Nucleus accumbens (tissue), 56 donors: ENCODE measurements around the gene ARSA.
"Not testable (repeated sequence)": the region's sequence is repeated elsewhere in the genome, so short reads cannot be mapped to it uniquely, and the experiment has no call there.

Experiments used
- DNase-seq, 56 donors: peaks; one replicate each; lab custom pipeline; 2025; lab: John Stamatoyannopoulos, UW

The ARSA gene

DNA sequence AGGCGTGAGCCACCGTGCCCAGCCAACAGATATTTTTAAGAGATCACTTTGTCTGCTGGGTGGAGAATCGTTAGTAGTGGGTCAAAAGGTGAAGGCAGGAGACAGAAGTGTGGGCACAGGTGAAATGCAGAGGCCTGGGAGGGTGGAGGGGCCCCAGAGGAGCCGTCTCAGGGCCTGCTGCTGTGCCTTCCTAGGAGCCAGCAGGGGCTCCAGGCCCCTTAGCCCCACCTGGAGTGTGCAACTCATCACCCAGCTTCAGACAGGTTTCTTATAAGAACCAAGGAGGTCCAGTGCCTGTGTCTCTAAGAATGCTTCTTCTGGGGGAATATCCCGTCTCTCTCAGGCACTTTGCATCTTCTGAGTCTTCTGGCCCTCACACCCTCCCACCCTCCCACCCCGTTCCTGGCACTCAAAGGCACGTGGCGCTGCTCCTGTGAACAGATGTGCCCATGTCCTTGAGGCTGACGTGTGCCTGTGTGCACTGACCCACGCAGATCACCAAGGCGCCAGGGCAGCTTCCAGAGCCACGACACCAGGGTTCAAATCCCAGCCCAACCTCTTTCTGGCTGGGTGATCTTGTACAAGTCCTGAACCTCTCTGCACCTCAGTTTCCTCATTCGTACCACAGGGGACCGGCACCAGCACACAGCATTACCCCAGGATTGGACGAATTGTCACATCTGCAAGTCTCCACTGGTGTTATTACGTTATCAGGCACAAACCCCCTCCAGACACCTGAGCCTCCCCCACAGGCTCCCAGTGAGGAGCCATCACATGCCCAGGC lies 3.4 kb downstream of the ARSA start:
- no peak for DNase-seq

DNA sequence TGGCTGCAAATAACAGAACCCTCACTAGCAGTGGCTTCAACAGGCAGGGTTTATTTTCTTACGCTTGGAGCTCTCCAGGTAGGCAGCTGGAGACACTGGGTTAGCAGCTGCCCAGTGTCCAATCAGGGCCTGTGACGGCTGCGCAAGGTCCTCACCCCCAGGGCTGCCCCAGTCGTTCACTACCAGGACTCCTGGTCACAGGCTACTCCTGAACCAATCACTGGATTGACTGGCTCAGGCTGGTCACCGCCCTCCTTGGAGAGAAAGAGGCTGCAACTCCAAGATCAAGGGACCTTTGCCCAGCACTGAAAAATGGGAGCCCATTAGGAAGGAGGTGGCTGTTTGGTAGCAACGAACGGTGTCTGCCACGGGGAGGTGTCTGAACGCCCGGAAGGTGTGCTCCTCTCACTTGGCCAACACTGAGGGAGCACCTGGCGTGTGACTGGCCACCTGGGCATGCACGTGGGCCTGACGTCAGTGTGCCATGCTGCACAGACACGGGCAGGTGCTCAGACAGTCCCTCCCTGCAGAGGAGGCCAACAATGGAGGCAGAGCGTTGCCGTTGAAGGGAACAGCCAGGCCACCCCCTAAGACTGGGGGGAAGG lies 5.1 kb downstream of the ARSA start:
- DNase-seq: no peak

DNA sequence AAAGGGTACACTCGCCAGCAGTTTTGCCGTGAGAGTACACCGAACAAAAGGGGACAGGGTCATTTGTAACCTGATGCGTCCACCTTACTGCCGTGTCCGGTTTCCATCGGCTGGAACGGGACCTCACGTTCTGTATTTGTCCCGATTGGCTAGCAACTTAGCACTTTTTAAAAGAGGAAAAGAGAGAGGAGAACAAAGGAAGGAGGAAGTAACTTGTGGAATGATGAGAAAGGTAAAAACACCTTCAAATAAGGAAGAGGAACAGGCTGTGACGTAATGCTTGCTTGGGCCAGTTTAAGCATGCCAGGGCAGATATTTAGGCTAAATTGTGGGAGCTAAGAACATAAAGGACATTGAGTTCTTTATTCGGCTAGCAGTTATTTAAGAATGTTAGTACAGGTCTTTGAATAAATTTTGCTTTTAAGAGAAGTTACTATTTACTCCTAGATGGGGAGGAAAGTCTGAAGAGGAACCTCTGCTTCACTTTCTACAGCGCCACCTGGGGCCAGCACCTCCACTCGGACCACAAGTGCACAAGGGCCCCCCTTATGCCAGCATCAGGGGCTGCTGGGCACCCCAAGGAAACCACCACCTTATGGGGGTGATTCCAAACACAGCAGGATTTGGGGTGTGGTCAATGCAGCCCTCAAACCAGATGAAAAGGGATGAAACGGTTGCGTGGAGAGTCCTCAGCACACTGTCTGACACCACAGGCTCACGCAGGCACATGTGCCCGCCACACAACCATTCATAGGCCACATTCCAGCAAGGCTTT lies 5.8 kb downstream of the ARSA start:
- no peak for DNase-seq

DNA sequence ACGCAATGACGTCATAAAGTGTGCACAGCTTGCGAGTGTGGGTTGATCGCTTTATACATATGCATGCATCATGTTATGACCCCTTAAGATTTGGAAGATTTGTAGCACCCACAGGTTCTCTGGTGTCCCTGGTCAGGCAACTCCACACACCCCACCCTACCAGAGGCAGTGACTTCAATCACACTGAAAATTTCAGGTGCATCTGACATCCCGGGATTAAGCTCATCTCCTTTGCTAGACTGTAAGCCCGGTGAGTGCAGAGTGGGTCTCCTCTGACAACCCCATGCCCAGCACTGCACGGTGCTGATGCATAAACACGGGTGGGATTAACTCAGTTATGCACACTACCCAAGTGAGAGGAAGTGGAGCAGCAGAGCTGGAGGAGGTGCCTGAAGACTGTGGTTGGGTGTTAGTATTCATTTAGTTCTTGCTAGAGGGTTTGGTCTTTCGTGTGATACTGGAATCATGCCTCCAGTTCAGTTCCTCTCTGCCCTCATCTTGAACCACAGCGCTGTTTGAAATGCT lies 6.5 kb downstream of the ARSA start:
- peak in 8 of 56 donors; percentile 8 to 54 (median 28) for DNase-seq

DNA sequence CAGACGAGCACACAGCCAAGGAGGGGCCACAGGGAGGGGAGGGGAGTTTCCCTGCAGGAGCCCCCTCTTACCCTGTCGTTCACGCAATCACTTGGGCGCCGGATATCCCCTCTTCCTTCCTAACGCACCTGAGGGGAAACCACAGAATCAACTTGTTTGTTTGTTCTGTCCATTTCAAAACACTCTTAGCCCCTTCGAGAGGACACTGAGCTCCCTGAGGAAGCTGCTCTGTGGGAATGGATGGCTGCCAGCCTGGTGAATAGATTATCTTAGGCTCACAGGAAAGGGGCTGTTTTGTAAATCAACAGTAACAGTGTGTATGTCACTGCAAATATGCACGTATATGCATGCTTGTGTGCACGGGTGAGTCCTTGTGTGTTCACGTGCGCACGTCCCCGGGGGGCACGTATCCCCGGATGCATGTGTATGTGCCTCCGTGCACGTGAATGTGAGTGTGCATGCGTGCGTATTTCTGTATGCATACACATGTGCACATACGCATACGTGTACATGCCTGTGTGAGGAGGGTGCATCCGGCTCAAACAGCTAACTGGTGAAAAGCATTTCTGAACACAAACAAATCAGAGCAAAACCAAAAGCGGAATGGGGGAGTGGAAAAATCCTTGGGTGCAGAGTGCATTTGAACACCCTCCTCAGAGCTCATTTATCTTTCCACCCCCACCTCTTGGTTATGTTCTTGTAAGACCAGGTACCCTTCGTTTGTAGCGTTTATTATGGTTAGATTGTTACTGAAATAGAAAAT lies 7.2 kb downstream of the ARSA start:
- DNase-seq: peak in 35 of 56 donors; percentile 16 to 76 (median 47)

DNA sequence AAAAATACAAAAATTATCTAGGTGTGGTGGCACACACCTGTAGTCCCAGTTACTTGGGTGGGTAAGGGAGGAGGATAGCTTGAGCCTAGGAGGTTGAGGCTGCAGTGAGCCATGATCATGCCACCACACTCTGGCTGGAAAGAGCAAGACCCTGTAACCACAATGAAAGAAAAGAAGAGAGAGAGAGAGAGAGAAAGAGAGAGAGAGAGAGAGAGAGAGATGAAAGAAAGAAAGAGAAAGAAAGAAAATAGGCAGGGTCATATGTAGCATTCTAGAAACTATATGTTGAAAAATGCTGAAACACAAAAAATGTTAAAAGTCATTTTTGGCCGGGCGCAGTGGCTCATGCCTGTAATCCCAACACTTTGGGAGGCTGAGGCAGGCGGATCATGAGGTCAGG lies 13.7 kb downstream of the ARSA start:
- DNase-seq: not testable (repeated sequence)

DNA sequence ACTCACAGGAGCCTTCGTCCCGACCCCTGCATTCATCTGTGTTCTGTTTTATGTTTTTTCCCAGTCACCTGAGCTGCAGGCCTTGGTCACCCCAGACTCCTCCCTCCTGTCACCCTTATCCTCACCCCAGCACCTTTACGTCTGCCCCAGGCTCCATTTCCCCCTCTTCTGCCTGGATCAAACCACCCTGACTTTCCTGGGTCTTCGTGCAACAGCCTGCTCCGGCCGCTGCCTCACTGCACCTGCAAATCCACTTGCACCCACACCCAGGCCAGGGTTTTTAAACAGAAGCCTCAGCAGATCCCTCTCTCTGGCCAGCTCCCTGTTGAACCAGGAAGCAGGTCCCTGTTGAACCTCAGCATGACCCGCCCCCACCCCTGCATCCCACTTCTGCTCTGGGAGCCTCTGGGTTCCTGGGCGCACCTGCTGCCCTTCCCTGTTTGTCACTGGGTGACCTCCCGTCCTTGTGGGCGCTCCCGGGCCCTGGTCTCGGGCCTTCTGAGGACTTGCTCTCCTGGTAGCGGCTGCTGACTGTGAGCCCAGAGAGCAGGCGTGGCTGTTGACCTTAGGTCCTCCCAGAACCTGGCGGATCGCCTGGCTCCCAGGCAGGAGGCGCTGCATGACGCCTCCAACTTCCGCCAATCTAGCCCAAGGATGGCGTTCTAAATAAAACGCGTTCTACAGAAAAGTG lies 14.5 kb downstream of the ARSA start:
- DNase-seq: no peak

DNA sequence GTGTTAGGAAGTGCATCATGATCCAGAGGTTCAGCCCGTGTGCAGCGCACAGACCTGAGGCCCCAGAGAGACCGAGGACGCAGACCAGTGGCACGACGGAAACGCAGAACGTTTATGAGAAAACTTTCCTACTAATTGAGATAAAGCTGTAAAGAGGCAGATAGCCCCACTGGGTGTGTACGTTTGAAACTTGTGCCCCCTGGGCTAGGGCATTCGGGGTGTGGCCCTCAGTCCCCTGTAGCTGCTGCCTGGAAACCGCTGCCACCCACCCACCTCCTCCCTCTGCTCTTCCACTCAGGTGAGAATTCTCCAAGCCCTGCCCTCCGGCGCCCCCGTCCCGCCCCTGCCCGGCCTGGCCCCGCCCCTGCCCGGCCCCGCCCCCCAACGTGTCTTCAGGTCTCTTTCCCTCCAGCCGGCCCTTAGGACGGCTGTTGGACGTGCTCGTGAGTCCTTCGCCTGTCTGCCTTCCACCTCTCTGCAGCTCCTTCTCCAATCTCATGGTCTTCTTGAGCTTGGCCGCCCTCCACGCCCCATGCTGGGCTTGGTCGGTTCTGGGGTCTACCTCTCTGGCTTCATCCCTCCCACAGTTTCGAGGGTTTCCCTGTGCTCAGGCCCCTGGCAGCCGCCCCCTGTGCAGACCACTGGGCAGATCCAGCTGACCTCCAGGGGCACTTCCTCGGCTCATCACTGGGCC lies 15.3 kb downstream of the ARSA start:
- DNase-seq: peak in 6 of 56 donors; percentile 9 to 49 (median 38)

DNA sequence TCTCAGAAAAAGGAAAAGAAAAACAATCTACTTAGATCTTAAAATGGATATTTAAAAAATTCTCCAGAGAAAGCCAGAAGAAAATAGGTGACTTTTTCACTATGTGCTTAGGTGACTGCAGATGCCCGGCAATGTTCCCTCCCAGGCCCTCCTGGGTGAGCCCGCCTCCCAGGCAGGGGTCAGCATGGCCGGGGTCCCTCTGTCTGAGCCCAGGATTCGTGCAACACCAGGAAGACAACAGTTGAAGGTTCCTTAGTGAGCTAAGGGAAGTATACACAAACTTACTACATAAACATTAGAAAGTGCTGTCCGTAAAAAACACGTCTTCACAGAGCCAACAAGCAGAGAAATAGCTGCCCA lies 15.8 kb downstream of the ARSA start:
- no peak for DNase-seq

DNA sequence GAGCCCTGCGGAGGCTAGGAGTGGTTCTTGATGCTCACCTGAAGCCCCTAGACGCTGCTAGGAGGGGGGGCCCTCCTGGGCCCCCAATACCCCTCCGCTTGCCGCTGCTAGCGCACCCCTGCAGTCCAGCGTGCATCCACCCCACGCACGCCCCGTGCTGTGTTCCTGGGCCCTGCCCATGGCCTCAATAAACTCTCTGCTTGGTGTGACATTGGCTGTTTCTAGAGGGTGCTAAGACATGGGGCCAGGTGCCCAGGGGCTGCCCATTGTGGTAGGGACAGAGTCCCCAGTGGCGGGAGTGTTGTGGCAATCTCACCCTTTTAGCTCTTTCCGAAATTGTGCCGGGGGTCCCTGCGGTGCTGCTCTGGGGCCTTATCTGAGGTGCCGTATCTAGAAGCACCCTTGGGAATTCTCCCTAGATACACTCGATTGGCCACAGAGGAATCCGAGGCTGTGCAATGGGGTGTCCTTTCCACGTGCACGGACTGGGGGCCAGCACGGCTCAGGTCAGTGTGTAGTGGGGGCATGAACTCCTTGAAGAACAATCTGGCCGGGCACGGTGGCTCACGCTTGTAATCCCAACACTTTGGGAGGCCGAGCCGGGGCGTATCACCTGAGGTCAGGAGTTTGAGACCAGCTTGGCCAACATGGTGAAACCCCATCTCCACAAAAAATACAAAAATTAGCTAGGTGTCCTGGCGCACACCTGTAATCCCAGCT lies 16.5 kb downstream of the ARSA start:
- DNase-seq: no peak

DNA sequence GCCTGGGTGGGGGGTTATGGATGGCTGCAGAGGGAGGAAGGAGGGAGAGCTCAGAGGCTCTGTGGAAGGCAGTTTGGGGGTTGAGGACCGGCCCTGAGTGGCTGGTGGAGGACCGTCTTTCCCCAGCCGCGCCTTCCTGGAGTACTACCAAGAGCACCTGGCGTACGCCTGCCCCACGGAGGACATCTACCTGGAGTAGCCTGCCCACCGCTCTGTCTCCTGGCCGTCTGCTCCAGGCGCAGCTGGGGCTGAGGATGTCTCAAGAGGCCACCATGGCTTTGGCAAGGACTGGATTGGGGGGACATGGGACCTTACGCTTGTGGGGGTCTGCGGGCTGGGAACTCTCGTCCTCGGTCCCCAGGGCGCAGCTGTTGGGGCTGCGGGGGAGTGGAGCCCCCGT lies 17.4 kb downstream of the ARSA start:
- DNase-seq: no peak

DNA sequence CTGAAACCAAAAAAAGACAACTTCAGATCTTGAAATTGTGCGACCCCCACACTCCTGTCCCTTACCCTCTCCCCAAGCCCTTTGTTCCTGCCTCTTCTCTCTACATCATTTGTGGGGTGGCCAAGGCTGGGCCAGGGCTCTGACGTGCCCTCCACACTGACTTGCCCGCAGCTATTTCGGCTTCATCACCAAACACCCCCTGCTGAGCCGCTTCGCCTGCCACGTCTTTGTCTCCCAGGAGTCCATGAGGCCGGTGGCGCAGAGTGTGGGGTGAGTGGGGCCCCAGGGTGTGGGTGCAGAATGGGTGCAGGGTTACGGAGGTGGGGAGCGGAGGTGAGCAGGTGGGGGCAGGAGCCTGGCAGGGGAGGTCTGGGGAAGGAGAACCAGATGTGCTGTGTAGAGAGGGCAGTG lies 17.9 kb downstream of the ARSA start:
- DNase-seq: no peak

DNA sequence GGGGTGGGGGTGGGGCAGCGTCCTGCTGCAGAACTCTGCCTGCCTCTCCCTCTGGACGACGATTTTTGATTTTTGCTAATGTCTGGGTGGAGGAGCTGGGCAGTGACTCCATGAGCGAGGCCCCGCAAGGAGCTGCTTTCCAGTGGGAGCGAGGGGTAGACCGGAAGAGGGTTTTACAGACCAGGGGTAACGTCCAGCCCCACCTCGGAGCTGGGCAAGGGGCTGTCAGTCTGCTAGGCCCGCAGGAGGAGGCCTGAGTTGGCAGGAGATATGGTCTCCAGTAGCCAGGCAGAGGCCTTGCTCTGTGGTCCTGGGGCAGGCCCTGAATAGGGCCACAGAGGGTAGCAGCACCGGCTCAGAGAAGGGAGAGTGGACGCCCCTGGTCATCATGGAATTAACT lies 18.4 kb downstream of the ARSA start:
- no peak for DNase-seq

DNA sequence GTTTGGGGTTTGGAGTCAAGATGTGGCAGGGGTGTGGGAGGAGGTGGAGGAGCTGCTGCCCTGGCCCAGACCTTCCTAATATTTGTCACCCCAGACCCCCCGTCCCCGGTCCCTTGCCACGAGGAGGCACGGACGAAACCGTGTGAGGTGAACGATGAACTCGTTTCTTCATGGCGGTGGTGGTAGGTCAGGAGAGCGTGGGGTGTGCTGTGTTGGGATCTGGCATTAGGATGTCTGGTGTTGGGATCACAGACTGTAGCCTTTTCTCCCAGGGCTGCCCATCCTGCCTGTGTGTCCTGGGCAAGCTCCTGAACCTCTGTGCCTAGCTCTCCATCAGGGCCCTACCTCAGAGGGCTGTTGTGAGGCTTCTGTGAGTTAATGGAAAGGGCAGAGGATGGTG lies 19.0 kb downstream of the ARSA start:
- DNase-seq: no peak

DNA sequence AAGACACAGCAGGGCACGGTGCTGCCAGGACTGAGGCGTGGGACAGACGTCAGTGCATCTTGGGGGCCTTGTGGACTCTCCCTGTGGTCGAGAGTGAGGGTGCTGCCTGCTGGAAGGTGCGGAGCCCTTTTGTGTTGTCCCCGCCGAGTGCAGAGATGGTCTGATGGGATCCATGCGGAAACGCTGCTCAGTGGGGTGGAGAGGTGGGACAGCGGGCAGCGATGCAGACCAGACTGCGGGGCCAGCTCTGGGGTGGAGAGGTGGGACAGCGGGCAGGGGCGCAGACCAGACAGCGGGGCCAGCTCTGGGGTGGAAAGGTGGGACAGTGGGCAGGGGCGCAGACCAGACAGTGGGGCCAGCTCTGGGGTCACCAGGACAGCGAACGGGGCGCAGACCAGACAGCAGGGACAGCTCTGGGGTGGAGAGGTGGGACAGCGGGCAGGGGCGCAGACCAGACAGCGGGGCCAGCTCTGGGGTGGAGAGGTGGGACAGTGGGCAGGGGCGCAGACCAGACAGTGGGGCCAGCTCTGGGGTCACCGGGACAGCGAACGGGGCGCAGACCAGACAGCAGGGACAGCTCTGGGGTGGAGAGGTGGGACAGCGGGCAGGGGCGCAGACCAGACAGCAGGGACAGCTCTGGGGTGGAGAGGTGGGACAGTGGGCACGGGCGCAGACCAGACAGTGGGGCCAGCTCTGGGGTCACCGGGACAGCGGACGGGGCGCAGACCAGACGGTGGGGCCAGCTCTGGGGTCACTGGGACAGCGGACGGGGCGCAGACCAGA lies 19.7 kb downstream of the ARSA start:
- not testable (repeated sequence) for DNase-seq

DNA sequence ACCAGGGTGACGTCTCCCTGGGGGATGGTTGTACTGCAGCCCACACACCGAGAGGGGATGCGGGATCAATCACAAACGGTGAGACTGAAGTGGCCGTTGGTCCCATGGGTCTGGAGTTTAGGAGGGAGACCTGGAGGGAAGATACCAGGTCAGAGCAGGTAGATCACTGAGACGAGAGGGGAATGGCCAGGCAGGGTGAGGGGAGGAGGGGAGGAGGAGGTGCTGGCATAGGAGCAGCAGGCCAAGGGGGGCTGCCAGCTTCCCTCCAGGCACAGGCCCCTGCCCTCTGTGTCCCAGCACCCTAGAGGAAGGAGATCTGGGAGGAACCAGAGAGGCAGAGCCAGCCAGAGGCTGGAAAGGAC lies 20.3 kb downstream of the ARSA start:
- DNase-seq: no peak

DNA sequence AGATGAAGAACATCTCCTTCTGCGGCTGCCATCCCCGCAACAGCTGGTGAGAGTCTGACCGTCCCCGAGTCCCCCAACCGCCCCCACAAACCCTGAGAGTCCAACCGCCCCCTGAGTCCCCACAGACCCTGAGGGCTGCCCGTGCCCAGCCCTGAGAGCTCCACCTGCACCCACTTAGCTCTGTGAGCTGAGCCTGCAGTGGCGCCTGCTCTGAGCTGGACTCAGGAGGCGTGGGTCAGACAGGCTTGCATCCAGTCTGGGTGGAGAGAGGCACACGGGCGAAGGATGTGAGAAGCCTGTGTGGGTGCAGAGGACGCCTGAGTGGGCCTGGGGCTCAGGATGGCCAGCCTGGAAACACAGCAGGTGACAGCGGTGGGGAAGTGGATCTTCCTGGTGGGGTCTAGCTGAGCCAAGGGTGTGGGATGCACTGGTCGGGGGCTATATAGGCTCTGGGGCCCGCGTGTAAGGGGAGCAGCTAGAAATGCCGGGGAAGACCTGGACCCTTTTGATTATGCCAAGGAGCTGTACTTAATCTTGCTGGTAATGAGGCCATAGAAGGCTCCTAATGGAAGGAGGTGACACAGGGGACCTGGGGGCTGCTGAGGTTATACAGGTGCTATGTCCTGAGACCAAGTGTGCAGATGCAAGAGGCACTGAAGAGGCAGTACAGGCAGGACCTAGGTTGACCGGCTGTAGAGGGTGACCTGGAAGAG lies 20.9 kb downstream of the ARSA start:
- no peak for DNase-seq
